Uterus (tissue), 2 donors: ENCODE measurements around the gene S100P.

Experiments used
- POLR2A ChIP-seq, 2 donors: fragments of 450-650 bp; IDR thresholded peaks; one replicate each; pipeline ENCODE4 v1.6.1; 2016; ENCODE audit warnings: antibody characterized with exemption in 2 of 2, mild to moderate bottlenecking in 1 of 2, moderate library complexity in 1 of 2
- TF ChIP-seq, protein P1 (sequence below), 4 experiments: fragments of 200-600 bp in 2 of 4; fragments of 450-650 bp in 2 of 4; sonication (generic) in 2 of 4; IDR thresholded peaks; one replicate each; pipeline ENCODE4 v1.5.1; 2016 to 2019; ENCODE audit warnings: antibody characterized with exemption in 4 of 4, mild to moderate bottlenecking in 2 of 4, moderate library complexity in 1 of 4

DNA sequence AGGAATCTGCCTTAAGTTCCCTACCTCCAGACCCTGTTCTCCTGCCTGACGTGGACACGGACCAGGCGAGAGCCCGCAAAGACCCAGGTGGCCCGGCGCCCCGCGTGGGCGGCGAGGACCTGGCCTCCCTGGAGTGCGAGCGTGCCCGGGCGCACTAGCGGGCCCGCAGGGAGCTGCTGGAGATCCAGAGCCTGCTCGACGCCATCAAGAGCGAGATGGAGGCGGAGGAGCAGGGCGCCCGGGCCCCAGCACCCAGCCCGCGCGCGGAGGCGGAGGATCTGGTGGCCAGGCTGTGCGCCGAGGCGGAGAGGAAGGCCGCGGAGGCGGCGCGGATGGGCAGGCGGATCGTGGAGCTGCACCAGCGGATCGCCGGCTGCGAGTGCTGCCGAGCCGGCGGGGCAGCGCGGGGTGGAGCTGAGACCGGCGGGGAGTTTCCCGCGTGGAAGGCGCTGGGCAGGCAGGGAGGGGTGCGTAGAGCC is 35.0 kb upstream of the S100P start:
- TF ChIP-seq, protein P1, sequence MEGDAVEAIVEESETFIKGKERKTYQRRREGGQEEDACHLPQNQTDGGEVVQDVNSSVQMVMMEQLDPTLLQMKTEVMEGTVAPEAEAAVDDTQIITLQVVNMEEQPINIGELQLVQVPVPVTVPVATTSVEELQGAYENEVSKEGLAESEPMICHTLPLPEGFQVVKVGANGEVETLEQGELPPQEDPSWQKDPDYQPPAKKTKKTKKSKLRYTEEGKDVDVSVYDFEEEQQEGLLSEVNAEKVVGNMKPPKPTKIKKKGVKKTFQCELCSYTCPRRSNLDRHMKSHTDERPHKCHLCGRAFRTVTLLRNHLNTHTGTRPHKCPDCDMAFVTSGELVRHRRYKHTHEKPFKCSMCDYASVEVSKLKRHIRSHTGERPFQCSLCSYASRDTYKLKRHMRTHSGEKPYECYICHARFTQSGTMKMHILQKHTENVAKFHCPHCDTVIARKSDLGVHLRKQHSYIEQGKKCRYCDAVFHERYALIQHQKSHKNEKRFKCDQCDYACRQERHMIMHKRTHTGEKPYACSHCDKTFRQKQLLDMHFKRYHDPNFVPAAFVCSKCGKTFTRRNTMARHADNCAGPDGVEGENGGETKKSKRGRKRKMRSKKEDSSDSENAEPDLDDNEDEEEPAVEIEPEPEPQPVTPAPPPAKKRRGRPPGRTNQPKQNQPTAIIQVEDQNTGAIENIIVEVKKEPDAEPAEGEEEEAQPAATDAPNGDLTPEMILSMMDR (IDR thresholded peaks at IDR 0.05) = peak in 1 of 4 experiments; percentile 9
- TF ChIP-seq POLR2A (IDR thresholded peaks at IDR 0.05) = no peak
